ENCODE results near the gene HRH2.

The HRH2 gene

DNA sequence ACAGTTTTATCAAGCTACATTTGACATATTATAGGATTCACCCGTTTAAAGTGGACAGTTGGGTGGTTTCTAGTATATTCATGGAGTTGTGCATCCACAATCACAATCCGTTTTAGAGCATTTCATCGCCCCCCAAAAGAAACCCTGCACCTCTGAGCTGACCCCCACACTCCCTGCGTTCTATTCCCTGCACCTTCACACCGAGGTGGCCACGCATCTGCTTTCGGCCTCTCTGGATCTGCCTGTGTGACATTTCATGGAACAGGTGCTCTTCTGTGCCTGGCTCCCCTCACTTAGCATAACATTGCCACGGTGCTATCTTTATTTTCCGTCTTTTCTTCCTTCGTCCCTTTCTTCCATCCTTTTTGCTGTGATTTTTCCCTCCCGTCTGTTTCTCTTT is 32.7 kb downstream of the HRH2 start:
- DNase-seq (ENCODE audit: low read depth in 1 of 2, low spot score in 1 of 2), result no peak

DNA sequence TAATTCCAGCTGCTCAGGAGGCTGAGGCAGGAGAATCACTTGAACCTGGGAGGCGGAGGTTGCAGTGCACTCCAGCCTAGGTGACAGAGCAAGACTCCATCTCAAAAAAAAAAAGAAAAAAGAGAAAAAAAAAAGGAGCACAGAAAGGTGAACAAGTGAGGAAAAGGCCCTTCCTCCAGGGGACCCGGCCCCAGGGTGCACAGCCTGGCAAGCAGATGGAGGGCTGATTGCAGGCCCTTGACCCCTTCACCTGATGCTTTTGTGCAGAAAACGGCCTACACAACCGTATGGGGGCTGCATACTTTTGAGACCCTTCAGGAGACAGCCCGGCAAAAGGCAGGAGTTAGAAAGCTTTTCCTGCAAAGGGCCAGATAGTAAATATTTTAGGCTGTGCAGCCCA is 33.9 kb downstream of the HRH2 start:
- DNase-seq (ENCODE audit: low read depth in 1 of 2, low spot score in 1 of 2), result no peak

- DNase-seq (ENCODE audit: low read depth in 1 of 2, low spot score in 1 of 2), result no peak
Observed at GRCh38 chr5:175692235-175692995, 34.5 kb downstream of the HRH2 start.

DNA sequence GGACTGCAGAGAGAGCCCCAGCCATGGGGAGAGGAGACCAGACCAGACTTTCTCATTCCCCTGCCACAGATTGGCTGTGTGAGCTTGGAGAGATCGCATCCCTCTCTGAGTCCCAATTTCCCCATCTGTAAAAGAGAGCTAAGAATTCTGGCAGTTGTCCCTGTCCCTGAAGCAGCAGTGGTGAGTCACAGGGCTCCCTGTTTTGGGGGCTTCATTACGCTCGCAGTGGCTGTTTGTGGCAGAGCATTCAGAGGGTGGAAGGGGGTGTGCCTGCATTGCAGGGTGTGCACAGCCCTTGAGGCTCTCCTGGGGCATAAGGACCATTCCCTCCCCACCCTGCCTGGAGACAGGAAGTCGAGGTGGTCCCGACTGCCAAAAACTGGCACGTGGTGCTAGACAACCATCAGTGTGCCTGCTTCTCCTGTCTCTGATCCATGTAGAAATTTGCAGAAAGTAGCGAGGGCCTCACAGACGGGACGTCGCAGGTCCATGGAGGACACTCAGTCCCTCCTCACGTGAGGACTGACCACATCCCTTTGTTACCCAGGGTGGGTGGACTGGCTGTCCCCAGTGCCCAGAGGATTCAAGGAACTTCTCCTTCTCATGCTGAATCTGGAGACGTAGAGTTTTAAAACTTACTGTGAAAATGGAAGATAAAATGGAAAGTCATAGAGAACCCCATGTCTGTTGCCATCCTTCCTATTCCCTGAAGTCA is 35.3 kb downstream of the HRH2 start:
- no peak for DNase-seq (ENCODE audit: low read depth in 1 of 2, low spot score in 1 of 2)

DNA sequence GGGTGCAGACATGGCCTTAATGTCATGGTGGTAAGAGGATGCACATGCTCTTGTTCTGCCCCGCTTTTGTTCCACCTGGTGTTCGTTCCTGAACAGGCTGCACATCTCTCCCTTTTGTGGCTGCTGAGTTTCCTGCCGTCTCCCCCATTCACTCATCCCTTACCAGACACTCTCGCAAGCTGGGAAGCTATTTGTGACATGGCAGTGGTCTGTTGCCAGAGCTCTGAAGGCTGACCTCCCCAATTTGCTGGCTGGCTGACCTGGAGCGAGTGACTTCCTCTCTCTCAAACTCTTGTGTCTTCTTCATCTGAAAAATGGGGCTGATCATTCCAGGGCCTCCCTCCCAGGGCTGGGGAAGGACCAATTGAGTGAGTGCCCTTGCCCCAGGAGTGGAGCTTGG is 35.9 kb downstream of the HRH2 start:
- no peak for DNase-seq (ENCODE audit: low read depth in 1 of 2, low spot score in 1 of 2)

- no peak for DNase-seq (ENCODE audit: low read depth in 1 of 2, low spot score in 1 of 2)
Observed at GRCh38 chr5:175694371-175695160, 36.7 kb downstream of the HRH2 start.

GRCh38 chr5:175695161-175696126 is 37.6 kb downstream of the HRH2 start:
- no peak for DNase-seq (ENCODE audit: low read depth in 1 of 2, low spot score in 1 of 2)

GRCh38 chr5:175696139-175696854 is 38.4 kb downstream of the HRH2 start:
- peak; percentile 45 to 52 for DNase-seq (ENCODE audit: low read depth in 1 of 2, low spot score in 1 of 2)

- no peak for DNase-seq (ENCODE audit: low read depth in 1 of 2, low spot score in 1 of 2)
Observed at GRCh38 chr5:175696855-175697198, 39.0 kb downstream of the HRH2 start.

DNA sequence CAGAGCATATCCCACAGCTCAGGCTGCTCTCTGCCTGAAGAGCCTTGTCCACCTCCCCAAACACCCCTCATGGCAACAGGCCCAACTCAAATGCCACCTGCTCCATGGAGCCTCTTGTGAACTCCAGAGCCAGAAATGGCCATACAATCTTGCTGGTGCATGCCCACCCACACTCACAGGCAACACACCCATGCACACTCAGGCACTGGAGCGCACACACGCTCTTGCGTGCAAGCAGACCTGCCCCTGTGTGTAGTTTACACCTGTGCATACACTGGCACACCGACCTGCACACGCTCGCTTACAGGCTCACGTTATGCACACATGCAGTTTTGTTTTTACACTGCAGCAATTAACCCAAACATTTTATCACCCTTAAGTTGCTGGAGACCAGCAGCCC is 40.0 kb downstream of the HRH2 start:
- DNase-seq (ENCODE audit: low read depth in 1 of 2, low spot score in 1 of 2), result no peak

DNA sequence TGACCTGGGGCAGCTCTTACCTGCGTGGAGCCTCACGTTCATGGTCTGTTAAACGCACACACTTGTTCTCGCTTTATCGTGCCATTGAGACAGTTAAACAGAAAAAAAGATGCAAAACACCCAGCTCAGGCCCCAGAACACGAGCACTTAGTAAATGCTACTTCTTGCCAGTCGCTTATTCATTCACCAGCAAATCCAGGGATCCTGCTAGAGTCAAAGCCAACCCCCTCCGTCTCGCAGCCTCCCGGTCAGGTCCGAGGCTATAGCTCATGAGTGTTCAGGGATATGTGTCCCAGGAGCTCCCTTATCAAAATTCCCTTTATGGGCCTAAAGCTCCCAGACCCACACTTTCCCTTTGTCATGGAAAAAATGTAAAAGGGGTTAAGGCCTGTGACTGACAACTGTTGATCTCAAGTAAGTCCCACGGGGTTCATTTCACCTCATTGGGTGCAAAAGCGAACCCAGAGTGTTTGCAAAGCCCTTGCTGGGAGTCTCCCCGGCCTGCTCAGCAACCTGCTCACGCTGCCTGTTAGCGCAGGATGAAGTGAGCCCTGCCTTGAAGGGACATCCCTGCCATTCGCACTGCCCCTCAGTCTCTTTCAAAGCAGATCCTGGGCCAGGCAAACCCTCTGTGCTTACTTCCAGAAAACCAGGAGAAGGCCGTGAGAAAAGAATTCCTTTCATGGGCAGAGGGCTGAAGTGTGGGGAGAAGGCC is 40.7 kb downstream of the HRH2 start:
- no peak for DNase-seq (ENCODE audit: low read depth in 1 of 2, low spot score in 1 of 2)

DNA sequence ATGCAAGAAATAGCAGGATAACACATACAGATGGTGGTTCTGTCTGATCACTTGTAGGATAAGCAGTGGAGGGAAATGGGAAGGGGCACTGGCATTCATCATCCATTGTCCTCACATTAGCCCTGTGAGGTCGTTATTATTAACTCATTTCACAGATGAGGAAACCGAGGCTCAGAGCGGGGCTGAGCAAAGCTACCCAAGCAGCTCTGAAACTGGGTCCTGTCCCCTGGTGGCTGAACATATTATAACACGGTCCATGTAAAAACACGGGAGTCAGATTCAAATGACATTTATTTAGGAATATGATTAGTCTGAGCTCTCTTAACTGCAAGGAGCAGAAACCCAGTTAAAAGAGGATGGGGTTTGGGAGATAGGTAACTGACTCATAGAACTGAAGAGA is 43.1 kb downstream of the HRH2 start:
- DNase-seq (ENCODE audit: low read depth in 1 of 2, low spot score in 1 of 2), result no peak

DNA sequence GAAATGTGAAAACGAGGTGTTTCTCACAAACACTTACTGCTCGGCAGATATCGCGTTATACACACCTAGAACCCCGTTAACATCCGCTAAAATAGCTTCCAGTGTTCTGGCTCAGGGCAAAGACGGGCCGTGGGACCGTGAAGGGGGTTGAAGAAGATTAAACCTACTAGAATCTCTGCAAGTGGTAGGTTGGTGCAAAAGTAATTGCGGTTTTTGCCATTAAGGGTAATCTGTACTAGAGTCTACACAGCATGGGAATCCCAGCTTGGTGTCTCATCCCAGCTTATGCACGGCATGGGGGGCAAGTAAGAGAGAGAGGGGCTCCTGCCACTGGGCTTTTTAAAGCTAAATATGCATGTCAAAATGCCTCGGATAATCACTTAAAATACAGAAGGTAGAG is 43.9 kb downstream of the HRH2 start:
- no peak for DNase-seq (ENCODE audit: low read depth in 1 of 2, low spot score in 1 of 2)

GRCh38 chr5:175706499-175706898 is 48.6 kb downstream of the HRH2 start:
- DNase-seq (ENCODE audit: low read depth in 1 of 2, low spot score in 1 of 2), result no peak

- DNase-seq (ENCODE audit: low read depth in 1 of 2, low spot score in 1 of 2), result no peak
Observed at GRCh38 chr5:175707751-175708375, 50.0 kb downstream of the HRH2 start.

- DNase-seq (ENCODE audit: low read depth in 1 of 2, low spot score in 1 of 2), result no peak
Observed at GRCh38 chr5:175709276-175709781, 51.5 kb downstream of the HRH2 start.

- DNase-seq (ENCODE audit: low read depth in 1 of 2, low spot score in 1 of 2), result no peak
Observed at GRCh38 chr5:175710326-175710725, 52.5 kb downstream of the HRH2 start.

DNA sequence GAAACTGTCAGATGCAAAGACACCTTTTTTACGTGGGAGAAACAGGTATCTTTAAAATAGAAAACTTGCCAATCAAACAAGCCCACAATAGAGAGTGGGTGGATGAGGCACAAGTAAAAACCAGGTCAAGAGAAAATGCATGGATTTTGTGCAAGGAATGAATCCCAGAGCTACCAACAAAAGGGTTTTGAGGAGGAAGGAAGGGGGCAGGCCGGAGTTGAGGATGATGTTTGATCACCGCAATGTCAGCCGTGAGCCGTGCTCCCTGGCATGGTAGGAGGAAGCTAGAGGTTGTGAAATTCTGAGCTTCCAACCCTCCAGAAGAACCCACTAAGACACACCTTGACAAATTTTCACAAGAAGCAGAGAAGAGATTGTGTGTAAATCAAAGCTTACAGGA is 53.2 kb downstream of the HRH2 start:
- DNase-seq (ENCODE audit: low read depth in 1 of 2, low spot score in 1 of 2), result no peak
